ENCODE results near the gene SIRPB2.

Gene SIRPB2

GRCh38 chr20:1491281-1491840 is at the start of gene SIRPB2:
Gene SIRPB2, minus strand, starts transcription at chr20:1491420. Its CDS starts 61 bp downstream, at chr20:1491359.
- no peak for DNase-seq (ENCODE audit: low read depth, low spot score)

GRCh38 chr20:1539816-1540419 is 48.7 kb upstream of the SIRPB2 start:
- DNase-seq (ENCODE audit: low read depth, low spot score) = no peak

- no peak for DNase-seq (ENCODE audit: low read depth, low spot score)
These were observed 47.4 kb upstream of the SIRPB2 start for GRCh38 chr20:1538655-1539054.

GRCh38 chr20:1537731-1538058 is 46.5 kb upstream of the SIRPB2 start:
- DNase-seq (ENCODE audit: low read depth, low spot score) = no peak

GRCh38 chr20:1536893-1537730 is 45.9 kb upstream of the SIRPB2 start:
- DNase-seq (ENCODE audit: low read depth, low spot score) = no peak

GRCh38 chr20:1535420-1536175 is 44.4 kb upstream of the SIRPB2 start:
- no peak for DNase-seq (ENCODE audit: low read depth, low spot score)

- no peak for DNase-seq (ENCODE audit: low read depth, low spot score)
These were observed 43.3 kb upstream of the SIRPB2 start for GRCh38 chr20:1534526-1534925.

- no peak for DNase-seq (ENCODE audit: low read depth, low spot score)
These were observed 41.8 kb upstream of the SIRPB2 start for GRCh38 chr20:1533059-1533458.

- DNase-seq (ENCODE audit: low read depth, low spot score) = no peak
These were observed 37.6 kb upstream of the SIRPB2 start for GRCh38 chr20:1528811-1529210.

GRCh38 chr20:1527923-1528322 is 36.7 kb upstream of the SIRPB2 start:
- DNase-seq (ENCODE audit: low read depth, low spot score) = no peak

- DNase-seq (ENCODE audit: low read depth, low spot score) = no peak
These were observed 35.7 kb upstream of the SIRPB2 start for GRCh38 chr20:1526896-1527295.

GRCh38 chr20:1526310-1526709 is 35.1 kb upstream of the SIRPB2 start:
- no peak for DNase-seq (ENCODE audit: low read depth, low spot score)

- DNase-seq (ENCODE audit: low read depth, low spot score) = no peak
These were observed 32.8 kb upstream of the SIRPB2 start for GRCh38 chr20:1524004-1524403.

- no peak for DNase-seq (ENCODE audit: low read depth, low spot score)
These were observed 25.8 kb upstream of the SIRPB2 start for GRCh38 chr20:1517010-1517409.

- no peak for DNase-seq (ENCODE audit: low read depth, low spot score)
These were observed 22.6 kb upstream of the SIRPB2 start for GRCh38 chr20:1513801-1514200.

- no peak for DNase-seq (ENCODE audit: low read depth, low spot score)
These were observed 18.0 kb upstream of the SIRPB2 start for GRCh38 chr20:1509237-1509636.

- no peak for DNase-seq (ENCODE audit: low read depth, low spot score)
These were observed 17.4 kb upstream of the SIRPB2 start for GRCh38 chr20:1508574-1508973.

- no peak for DNase-seq (ENCODE audit: low read depth, low spot score)
These were observed 16.1 kb upstream of the SIRPB2 start for GRCh38 chr20:1507276-1507675.

- no peak for DNase-seq (ENCODE audit: low read depth, low spot score)
These were observed 14.7 kb upstream of the SIRPB2 start for GRCh38 chr20:1505871-1506270.

GRCh38 chr20:1505361-1505760 is 14.1 kb upstream of the SIRPB2 start:
- no peak for DNase-seq (ENCODE audit: low read depth, low spot score)

- DNase-seq (ENCODE audit: low read depth, low spot score) = peak; percentile 93
These were observed 12.5 kb upstream of the SIRPB2 start for GRCh38 chr20:1503564-1504227.

- DNase-seq (ENCODE audit: low read depth, low spot score) = no peak
These were observed 9.3 kb upstream of the SIRPB2 start for GRCh38 chr20:1500496-1500895.

All from astrocyte of the hippocampus (primary cell).